Measurements from ENCODE around the gene RABGGTA.

DNA sequence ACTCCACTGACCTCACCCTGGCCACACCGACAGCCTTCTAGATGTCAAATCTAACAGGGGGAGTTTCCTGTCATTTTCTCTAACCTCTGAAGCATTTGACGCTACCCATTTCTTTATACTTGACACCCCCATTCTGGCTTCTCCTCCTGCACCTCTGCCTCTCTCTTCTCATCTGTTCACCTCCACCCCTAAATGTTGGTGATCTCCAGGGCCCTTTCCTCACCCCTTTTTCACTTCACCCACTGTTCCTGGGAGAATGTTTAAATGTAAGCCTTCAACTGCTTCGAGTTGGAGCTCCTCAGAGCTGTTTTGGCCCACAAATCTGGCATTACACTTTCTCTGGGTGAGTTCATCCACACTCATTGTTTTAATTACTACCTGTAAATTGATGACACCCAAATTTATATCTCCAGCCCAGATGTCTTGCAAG is 452 bp upstream of the RABGGTA start:
- no peak for TF ChIP-seq EZH2phosphoT487 (IDR thresholded peaks at IDR 0.05; ENCODE audit: low read depth)
- TF ChIP-seq, protein P1, sequence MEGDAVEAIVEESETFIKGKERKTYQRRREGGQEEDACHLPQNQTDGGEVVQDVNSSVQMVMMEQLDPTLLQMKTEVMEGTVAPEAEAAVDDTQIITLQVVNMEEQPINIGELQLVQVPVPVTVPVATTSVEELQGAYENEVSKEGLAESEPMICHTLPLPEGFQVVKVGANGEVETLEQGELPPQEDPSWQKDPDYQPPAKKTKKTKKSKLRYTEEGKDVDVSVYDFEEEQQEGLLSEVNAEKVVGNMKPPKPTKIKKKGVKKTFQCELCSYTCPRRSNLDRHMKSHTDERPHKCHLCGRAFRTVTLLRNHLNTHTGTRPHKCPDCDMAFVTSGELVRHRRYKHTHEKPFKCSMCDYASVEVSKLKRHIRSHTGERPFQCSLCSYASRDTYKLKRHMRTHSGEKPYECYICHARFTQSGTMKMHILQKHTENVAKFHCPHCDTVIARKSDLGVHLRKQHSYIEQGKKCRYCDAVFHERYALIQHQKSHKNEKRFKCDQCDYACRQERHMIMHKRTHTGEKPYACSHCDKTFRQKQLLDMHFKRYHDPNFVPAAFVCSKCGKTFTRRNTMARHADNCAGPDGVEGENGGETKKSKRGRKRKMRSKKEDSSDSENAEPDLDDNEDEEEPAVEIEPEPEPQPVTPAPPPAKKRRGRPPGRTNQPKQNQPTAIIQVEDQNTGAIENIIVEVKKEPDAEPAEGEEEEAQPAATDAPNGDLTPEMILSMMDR (IDR thresholded peaks at IDR 0.05; ENCODE audit: low read depth, low read length), result no peak
